GM18499 (cell line): Measurements from ENCODE around the gene HPS1.
"Not testable (repeated sequence)": the region's sequence is repeated elsewhere in the genome, so short reads cannot be mapped to it uniquely, and the experiment has no call there.

Experiments
- ATAC-seq: cut with Tn5 transposase; IDR thresholded peaks from one replicate; pipeline ENCODE4 v1.9.1; 2021; ENCODE audit warnings: moderate number of reproducible peaks; ENCODE audit not compliant: insufficient read depth, unreplicated experiment

HPS1 gene

GRCh38 chr10:98397089-98397600 lies 49.6 kb downstream of the HPS1 start:
- no peak for ATAC-seq

GRCh38 chr10:98396096-98397063 lies 50.4 kb downstream of the HPS1 start:
- ATAC-seq, result no peak

DNA sequence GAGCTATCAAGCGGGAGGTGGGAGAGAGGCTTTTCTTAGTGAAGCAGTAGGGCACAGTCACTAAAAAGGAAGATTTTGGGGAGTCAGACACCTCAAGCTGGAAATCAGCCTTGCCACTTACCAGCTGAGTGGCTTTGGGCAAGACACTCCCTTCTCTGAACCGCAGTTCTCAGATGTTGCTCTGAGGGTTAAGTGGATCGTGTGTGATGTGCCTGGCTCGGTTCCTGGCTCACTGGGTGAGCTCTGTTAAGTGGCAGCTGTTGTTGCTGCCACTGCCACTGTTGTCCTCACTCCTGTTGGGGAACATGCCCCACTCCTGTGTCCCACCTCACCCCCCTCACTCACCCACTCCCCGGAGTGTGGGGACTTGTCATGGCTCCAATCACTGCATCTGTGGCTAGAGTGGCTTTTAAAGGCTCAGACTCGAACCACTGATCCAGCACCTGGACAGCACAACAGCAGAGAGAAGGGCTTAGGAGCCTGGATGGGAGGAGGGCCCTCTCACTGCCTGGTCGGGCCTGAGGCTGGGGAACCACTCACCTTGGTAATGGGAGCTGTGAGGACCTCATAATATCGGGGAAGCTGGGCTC lies 51.8 kb downstream of the HPS1 start:
- no peak for ATAC-seq

DNA sequence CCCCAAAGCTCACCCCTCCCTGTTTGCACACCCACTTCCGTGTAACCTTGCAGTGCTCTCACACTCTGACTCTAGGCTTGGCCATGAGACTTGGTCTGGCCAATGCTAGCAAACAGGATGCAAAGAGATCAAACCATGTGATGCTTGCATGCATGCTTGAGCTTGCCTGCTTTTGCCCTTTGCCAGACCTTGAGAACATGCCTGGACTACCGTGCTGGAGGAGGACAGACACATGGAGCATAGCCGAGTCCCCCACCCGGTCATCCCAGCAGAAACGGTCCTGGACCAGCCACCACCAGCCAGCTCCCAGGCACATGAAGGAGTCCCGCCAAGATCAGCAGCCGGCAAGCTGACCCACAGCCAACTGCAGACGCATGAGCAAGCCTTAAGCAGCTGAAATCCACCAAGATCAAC lies 55.1 kb downstream of the HPS1 start:
- no peak for ATAC-seq

- no peak for ATAC-seq
These were observed 55.7 kb downstream of the HPS1 start for GRCh38 chr10:98391065-98391464.

- ATAC-seq, result no peak
These were observed 56.3 kb downstream of the HPS1 start for GRCh38 chr10:98390406-98390805.

GRCh38 chr10:98389398-98389797 lies 57.3 kb downstream of the HPS1 start:
- no peak for ATAC-seq

- ATAC-seq, result no peak
These were observed 58.6 kb downstream of the HPS1 start for GRCh38 chr10:98388101-98388655.

DNA sequence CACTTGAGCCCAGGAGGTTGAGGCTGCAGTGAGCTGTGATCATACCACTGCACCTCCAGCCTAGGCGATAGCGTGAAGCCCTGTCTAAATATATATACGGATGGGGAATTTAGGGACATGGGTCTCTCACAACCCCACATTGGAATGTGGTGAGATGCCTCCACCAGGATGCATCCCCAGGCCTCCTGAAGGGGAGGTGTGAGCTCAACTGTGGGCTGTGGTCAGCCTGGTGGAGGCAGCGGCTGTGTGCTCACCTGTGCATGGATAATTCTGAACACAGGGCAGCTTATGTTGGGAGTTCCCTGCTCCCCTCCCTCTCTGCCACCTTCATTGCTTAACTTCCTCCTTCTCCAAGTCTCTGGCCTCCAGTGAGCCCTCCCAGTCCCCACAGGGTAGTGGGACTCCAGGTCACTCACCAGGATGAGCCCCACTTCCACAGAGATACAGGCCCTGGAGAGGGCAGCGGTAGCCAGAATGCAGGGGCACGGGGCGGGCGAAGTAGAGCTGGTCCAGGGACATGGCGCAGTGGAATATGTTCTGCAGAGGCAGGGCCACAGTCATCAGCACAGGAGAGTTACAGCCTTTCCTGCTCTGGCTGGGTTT lies 62.1 kb downstream of the HPS1 start:
- ATAC-seq, result no peak

- no peak for ATAC-seq
These were observed 62.9 kb downstream of the HPS1 start for GRCh38 chr10:98383869-98384268.

DNA sequence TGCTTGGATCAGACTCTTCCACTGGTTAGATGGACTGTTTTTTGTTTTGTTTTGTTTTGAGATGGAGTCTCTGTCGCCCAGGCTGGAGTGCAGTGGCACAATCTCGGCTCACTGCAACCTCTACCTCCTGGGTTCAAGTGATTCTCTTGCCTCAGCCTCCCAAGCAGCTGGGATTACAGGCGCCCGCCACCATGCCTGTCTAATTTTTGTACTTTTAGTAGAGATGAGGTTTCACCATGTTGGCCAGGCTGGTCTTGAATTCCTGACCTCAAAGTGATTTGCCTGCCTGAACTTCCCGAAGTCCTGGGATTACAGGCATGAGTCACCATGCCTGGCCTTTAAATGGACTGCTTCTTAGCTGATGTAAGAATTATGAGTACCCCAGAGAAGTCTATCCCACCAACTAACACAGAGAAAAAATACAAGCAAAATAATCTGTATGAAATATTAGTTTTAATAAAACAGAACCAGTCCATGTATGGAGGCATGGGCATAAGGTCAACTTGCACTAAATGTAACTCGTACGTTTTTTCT lies 63.5 kb downstream of the HPS1 start:
- ATAC-seq, result not testable (repeated sequence)

GRCh38 chr10:98382691-98383101 lies 64.0 kb downstream of the HPS1 start:
- ATAC-seq, result no peak

DNA sequence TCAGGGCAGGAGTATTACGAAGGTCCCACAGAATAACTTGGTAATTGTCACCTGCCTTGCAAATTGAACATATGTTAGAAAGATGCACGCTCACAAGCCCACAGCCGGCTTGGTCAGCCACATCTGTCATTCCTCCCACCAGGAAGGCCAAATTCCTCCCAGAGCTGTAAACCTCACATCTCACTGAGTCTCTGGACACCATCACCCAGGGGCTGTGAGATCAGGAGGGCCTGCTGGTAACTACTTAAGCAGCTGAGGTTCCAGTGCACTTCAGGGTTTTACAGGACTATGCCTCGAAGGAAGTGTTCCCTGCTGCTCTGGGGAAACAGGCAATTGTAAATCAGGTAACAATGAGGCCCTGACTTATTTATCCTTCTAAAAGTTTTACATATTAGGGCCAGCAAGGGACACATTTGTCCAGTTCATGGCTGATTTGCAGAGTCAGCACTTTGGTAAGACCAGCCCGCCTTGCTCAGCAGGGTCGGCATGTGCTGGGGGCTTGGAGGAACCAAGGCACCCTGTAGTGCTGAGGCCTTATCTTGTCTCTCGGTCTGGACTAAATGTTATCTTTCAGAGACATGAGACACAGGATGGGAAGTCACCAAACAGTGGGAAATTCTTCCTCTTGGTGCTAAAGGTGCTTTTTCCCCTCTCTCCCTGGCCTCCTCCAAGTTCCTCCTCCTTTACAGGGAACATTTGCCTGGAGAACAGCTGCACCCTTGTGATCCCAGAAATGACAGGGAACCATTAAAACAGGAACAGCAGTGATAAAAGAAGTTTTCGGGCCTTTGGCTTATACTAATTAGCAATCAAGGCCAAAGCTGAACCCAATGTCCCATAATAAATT lies 66.0 kb downstream of the HPS1 start:
- ATAC-seq, result no peak

GRCh38 chr10:98378722-98379121 lies 68.0 kb downstream of the HPS1 start:
- ATAC-seq, result no peak

DNA sequence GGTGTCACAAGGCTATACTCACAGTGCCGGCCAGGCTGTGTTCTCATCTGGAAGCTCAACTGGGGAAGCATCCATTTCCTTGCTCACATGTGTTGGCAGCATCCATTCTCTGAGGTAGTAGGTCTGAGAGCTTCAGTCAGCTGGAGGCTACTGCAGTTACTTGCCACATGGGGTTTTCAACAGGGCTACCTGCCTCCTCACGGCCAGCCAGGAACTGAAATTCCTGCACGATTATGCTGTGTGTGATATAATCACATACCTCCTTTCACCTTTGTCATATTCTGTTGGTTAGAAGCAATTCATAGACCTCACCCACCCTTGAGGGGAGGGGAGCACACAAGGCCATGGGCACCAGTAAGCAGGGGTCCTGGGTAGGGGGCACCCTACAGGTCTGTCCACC lies 69.2 kb downstream of the HPS1 start:
- ATAC-seq, result no peak

- no peak for ATAC-seq
These were observed 69.7 kb downstream of the HPS1 start for GRCh38 chr10:98377001-98377400.

GRCh38 chr10:98376485-98376884 lies 70.2 kb downstream of the HPS1 start:
- ATAC-seq, result no peak

DNA sequence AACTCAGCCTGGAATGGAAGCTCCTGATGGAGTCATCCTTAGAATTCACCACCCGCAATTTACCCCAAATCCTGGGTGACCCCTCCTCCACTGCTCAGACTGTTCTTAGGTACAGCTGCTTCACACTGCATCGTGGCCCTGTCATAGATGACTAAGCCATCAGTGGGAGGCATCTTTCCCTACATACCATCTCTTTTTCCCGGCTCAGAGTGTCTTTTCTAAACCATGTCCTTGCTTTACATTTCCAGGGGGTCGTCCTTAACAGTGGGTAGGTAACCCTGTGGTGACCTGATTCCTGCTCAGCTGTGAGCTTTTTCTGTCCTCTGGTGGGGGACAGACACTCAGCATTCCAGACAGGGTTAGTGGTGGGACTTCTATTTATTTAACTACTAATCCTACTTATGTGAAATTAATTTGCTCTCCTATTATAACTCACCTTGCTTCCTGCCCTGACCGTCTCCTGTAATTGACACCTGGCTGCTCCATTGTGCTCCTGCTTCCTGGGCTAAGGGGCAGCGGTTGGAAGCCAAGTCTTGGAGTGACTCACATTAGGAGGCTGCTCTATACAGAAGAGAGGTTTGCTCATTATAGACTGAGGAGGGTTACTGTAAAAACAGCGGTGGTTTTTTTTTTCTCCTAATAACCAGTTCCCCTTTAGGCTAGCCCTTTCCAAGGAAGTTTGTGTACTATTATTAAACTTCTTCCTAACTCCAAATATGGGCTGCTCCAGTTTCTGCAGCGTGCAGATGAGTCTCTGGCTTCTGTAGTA lies 72.3 kb downstream of the HPS1 start:
- ATAC-seq, result no peak
